ENCODE results near the gene PFN3. TPM values are rescaled to one million over a fixed set of nuclear protein-coding genes. Genes with fewer than 3 reads are reported as not detected.

PFN3 gene
- total and polyA plus RNA-seq, 11 donors: not detected

DNA sequence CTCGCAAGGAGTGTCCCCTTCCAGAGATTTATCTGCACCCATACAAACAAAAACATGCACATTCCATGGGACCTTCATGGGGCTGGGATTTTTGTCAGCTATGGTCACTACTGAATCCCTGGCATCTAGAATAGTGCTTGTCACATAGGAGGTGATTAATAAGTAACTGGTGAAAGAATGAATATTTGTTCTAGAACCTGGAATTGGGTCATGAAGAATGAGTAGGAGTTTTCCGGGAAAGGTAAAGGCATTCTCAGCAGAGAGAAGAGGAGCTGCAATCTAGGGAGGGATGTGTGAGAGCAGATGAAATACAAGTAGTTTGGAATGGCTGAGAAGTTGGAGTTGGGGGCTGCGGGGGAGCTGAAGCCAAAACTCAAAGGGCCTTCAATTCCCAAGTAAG, 46.2 kb downstream of the PFN3 start:
- TF ChIP-seq, protein P1, sequence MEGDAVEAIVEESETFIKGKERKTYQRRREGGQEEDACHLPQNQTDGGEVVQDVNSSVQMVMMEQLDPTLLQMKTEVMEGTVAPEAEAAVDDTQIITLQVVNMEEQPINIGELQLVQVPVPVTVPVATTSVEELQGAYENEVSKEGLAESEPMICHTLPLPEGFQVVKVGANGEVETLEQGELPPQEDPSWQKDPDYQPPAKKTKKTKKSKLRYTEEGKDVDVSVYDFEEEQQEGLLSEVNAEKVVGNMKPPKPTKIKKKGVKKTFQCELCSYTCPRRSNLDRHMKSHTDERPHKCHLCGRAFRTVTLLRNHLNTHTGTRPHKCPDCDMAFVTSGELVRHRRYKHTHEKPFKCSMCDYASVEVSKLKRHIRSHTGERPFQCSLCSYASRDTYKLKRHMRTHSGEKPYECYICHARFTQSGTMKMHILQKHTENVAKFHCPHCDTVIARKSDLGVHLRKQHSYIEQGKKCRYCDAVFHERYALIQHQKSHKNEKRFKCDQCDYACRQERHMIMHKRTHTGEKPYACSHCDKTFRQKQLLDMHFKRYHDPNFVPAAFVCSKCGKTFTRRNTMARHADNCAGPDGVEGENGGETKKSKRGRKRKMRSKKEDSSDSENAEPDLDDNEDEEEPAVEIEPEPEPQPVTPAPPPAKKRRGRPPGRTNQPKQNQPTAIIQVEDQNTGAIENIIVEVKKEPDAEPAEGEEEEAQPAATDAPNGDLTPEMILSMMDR (IDR thresholded peaks at IDR 0.05): no peak
- no peak for TF ChIP-seq POLR2A (IDR thresholded peaks at IDR 0.05)
- Histone ChIP-seq H3K4me1 (peaks cover 11 to 73% (median 32%) of the 10 kb centered on the region in 12 donors), H3K27me3 (no peaks in the 10 kb centered on the region), H3K27ac (no peak overlapping the region), H3K9me3 (no peaks in the 10 kb centered on the region), H3K4me3 (no peak overlapping the region), H3K36me3 (peaks cover 0 to 10% (median 7%) of the 10 kb centered on the region in 9 donors)
- whole genome bisulfite sequencing, 4 donors: 86 to 93% (median 90%) methylated on average over 3 of the region's 3 CpGs
- intact Hi-C loops (cut with DNase I): no loop called here
- ATAC-seq (no peak), DNase-seq (no peak)

DNA sequence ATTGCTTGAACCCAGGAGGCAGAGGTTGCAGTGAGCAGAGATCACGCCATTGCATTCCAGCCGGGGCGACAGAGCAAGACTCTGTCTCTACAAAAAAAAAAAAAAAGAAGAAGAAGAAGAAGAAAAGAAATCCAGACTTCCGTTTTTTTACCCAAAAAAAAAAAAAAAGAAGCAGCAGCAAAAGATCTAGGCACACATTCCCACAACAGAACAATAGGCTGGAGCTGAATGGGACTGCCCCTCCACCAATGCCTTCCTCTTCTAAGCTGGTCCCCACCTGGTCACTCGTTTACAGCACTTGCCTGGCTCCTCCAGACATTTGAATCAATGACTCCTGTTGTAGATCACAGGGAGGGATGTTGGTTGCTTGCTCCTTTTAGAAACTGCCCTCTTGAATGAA, 47.4 kb downstream of the PFN3 start:
- Histone ChIP-seq H3K36me3 (peaks cover 0 to 19% (median 11%) of the 10 kb centered on the region in 9 donors), H3K4me1 (peaks cover 9 to 71% (median 25%) of the 10 kb centered on the region in 12 donors), H3K27me3 (no peaks in the 10 kb centered on the region), H3K4me3 (no peak overlapping the region), H3K9me3 (no peaks in the 10 kb centered on the region), H3K27ac (no peak overlapping the region)
- ATAC-seq (no peak), DNase-seq (peak in 1 of 5 donors; percentile 14)
- TF ChIP-seq POLR2A (IDR thresholded peaks at IDR 0.05): no peak
- TF ChIP-seq, protein P1 (IDR thresholded peaks at IDR 0.05): no peak
- WGBS, 4 donors: 75 to 82% (median 80%) methylated on average over 5 of the region's 5 CpGs
- intact Hi-C loops (cut with DNase I): no loop called here

DNA sequence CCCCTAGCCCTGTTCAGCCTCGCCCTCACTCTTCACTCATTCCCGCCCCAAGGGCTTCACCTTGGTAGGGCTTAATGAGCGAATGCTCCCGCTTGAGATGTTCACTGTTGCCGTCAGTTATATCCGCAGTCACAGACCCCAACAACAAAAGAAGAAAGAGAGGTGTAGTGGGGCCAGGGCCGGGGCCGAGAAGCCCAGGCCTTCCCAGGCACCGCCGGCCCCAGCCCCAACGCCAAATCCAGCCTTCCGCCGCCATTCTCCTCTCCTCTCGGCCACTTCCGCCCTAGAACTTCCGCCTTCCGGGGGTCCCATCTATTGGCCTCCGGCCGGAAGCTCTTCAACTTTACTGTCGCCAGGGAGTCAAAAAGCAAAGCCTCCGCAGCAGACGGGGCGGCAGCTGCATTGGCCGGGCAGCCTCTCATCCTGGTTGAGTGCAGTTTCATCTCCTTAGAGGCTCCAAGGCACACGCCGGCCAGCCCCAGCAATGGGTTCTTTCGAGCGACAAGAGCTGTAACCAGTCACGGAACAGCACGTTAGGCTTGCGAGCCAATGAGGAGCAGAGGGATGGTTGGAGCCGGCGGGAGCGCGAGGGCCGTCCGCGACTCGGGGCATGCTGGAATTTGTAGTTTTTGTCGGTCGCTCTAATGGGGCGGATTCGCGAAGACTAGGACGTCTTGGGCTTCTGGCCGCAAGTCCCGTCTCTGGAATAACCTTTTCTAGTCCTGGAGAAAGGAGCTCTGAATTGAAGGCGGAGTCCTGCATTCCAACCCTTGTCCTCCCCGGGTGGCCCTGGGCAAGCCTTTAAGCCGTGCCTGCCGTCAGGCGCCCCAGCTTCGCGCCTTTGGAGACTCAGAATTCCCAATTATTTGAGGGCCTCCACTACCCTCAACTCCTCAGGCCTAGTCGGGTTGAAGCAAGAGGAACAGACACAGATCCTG, 48.8 kb downstream of the PFN3 start, which contains the start of gene LMAN2:
Gene LMAN2 (minus strand): TSS at position 277 of the 938 bp plus-strand sequence. CDS start 21 bp downstream, at position 256.
- WGBS, 4 donors: 4 to 7% (median 6%) methylated on average over 44 to 55 of the region's 55 CpGs
- H3K4me3 ChIP-seq: peak within 1 kb of the TSS; percentile 60 to 100 (median 90)
- no peaks in the 10 kb centered on the region for H3K9me3 ChIP-seq
- H3K27me3 ChIP-seq: no peaks in the 10 kb centered on the region
- intact Hi-C loops (cut with DNase I): no loop called here
- H3K4me1 ChIP-seq: peaks cover 9 to 71% (median 26%) of the 10 kb centered on the region in 12 donors
- TF ChIP-seq, protein P1 (IDR thresholded peaks at IDR 0.05): no peak
- TF ChIP-seq POLR2A (IDR thresholded peaks at IDR 0.05): peak in 1 of 2 donors; percentile 67
- peak within 1 kb of the TSS; percentile 81 to 99 (median 92) for H3K27ac ChIP-seq
- H3K36me3 ChIP-seq: peaks cover 0 to 34% (median 25%) of the 10 kb centered on the region in 9 donors
- DNase-seq (peak; percentile 93 to 96 (median 95)), ATAC-seq (peak; percentile 97 to 99 (median 99))

DNA sequence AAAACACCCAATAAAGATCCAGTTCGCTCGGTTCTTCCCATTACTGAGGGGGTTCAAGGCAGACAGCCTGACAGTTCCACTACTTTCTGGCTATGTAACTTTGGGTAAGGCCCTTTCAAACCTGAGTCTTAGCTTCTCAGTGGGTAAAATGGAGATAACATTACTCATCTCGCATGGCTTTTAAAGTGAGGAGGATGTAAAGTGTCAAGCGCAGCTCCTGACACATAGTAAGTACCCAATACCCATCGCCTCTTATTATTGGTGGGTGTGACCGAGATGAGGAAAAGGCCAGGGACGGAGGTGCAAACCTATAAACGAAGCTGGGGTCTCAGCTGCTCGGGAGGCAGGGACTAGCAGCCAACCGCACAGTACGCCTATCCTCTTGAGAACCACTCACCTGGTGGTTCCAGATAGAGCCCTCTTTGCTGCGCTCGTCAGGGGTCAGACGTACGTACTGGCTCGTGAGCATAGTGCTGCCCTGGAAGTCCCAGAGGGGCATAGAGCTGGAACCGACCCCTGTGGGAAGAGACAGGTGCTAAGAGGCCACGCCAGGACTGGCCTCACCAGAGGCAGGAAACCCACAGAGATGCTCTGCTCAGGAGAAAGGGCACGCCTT, 49.6 kb downstream of the PFN3 start:
- peak in 2 of 4 donors; percentile 12 to 15 for ATAC-seq
- H3K4me1 ChIP-seq: peaks cover 9 to 67% (median 26%) of the 10 kb centered on the region in 12 donors
- TF ChIP-seq, protein P1 (IDR thresholded peaks at IDR 0.05): no peak
- no peak for TF ChIP-seq POLR2A (IDR thresholded peaks at IDR 0.05)
- peak overlapping the region; percentile 81 to 99 (median 92) for H3K27ac ChIP-seq
- no peaks in the 10 kb centered on the region for H3K9me3 ChIP-seq
- no peak for DNase-seq
- no peaks in the 10 kb centered on the region for H3K27me3 ChIP-seq
- peaks cover 0 to 41% (median 28%) of the 10 kb centered on the region in 9 donors for H3K36me3 ChIP-seq
- H3K4me3 ChIP-seq: peak overlapping the region; percentile 60 to 100 (median 90)
- WGBS, 4 donors: 12 to 17% (median 13%) methylated on average over 15 to 19 of the region's 19 CpGs
- intact Hi-C loops (cut with DNase I): no loop called here
